ENCODE data around the gene KLHL7. TPM values are rescaled to one million over a fixed set of nuclear protein-coding genes. Genes with fewer than 3 reads are reported as not detected.

Gene KLHL7
- polyA plus RNA-seq, 2 of the 4 experiments (the other 2 are of a cell fraction), result 23.3 to 45.4 TPM

DNA sequence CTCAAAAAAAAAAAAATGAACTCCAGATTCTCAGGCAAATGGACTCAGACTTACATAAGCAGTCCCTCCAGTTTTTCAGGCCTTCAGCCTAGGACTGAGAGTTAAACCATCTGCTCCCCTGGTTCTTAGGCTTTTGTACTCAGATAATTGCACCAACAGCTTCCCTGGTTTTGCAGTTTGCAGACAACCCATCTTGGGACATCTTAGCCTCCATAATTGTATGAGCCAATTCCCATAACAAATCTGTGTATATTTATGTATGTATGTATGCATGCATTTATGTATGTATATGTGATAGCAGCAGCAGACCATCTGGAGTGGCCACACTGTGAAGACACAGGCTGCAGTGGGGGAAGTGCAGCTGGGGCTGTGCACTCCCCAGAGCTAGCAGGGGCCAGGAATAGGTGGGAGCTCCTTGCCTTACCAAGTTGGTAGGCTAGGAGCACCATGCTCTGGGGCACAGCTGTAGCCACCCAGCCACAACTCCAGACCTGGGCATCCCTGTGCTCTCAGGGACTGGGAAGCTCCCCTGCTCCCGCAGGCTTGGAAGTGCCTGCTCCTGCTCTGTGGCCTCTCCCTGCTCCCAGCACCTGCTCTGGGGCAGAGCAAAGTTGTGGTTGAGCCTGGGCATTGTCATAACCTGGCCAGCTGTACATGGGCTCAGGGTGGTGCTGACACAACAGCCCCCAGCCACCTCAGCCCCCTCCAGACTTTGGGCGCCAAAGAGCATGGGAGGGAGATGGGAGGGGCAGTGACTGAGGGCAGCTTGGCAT, 8.9 kb upstream of the KLHL7 start:
- Histone ChIP-seq H3K27ac (no peak overlapping the region), H3K9me3 (peaks cover 15% of the 10 kb centered on the region), H3K4me2 (no peak overlapping the region), H3K4me3 (no peak overlapping the region), H3K4me1 (no peaks in the 10 kb centered on the region)
- CTCF ChIA-PET, result interaction anchor here (2.0 to 3.5 kb wide), 3 partner anchors 10 to 41 kb away, joined by 6 to 23 read pairs (median 6); no protein-coding TSS in a partner anchor
- TF ChIP-seq BHLHE40 (IDR thresholded peaks at IDR 0.05; ENCODE audit: low read depth, low read length) (no peak), TFCP2L1 (CRISPR knock-in tag; IDR thresholded peaks at IDR 0.05) (no peak), RCOR1 (IDR thresholded peaks at IDR 0.05; ENCODE audit: low read depth, low read length) (no peak), KDM5A (IDR thresholded peaks at IDR 0.05) (no peak), PHF8 (IDR thresholded peaks at IDR 0.05; ENCODE audit: borderline replicate concordance, low read depth) (no peak), CBX8 (IDR thresholded peaks at IDR 0.05) (no peak), USF2 (IDR thresholded peaks at IDR 0.05) (no peak), ESRRA (IDR thresholded peaks at IDR 0.05; ENCODE audit: borderline replicate concordance, low read length) (no peak), HOXB13 (CRISPR knock-in tag; IDR thresholded peaks at IDR 0.05; ENCODE audit: low read depth) (no peak), NFE2L2 (conservative IDR thresholded peaks at IDR 0.05; ENCODE audit: low read length) (no peak), RAD21 (conservative IDR thresholded peaks at IDR 0.05 in 1 of 2, IDR thresholded peaks at IDR 0.05 in 1 of 2) (no peak), FOXS1 (CRISPR knock-in tag; IDR thresholded peaks at IDR 0.05) (no peak)
- TF ChIP-seq, protein P1, sequence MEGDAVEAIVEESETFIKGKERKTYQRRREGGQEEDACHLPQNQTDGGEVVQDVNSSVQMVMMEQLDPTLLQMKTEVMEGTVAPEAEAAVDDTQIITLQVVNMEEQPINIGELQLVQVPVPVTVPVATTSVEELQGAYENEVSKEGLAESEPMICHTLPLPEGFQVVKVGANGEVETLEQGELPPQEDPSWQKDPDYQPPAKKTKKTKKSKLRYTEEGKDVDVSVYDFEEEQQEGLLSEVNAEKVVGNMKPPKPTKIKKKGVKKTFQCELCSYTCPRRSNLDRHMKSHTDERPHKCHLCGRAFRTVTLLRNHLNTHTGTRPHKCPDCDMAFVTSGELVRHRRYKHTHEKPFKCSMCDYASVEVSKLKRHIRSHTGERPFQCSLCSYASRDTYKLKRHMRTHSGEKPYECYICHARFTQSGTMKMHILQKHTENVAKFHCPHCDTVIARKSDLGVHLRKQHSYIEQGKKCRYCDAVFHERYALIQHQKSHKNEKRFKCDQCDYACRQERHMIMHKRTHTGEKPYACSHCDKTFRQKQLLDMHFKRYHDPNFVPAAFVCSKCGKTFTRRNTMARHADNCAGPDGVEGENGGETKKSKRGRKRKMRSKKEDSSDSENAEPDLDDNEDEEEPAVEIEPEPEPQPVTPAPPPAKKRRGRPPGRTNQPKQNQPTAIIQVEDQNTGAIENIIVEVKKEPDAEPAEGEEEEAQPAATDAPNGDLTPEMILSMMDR (IDR thresholded peaks at IDR 0.05), result no peak
- WGBS (ENCODE audit: missing lambda C conversion rate), result 80% methylated on average over 2 of the region's 2 CpGs
- POLR2A ChIA-PET, result interaction anchor here (1.2 kb wide), 1 partner anchor 9 kb away, joined by 3 read pairs; no protein-coding TSS in a partner anchor
- DNase-seq (ENCODE audit: low read depth in 1 of 2, low spot score in 1 of 2), result no peak
- FAIRE-seq, result no peak
- no peak for ATAC-seq

GRCh38 chr7:23098029-23098428, 7.6 kb upstream of the KLHL7 start:
- no peak for DNase-seq (ENCODE audit: low read depth in 1 of 2, low spot score in 1 of 2)
- TF ChIP-seq HES2 (IDR thresholded peaks at IDR 0.05) (no peak), REST (IDR thresholded peaks at IDR 0.05) (no peak)
- no peak for FAIRE-seq
- Histone ChIP-seq H3K4me1 (no peaks in the 10 kb centered on the region), H3K4me3 (no peak overlapping the region), H3K4me2 (no peak overlapping the region), H3K9me3 (peaks cover 15% of the 10 kb centered on the region), H3K27ac (no peak overlapping the region)
- 63% methylated on average over 8 of the region's 9 CpGs for WGBS (ENCODE audit: missing lambda C conversion rate)
- ChIA-PET POLR2A (no interaction called here), CTCF (interaction anchor here (0.8 to 3.5 kb wide), 4 partner anchors 12 to 87 kb away, joined by 3 to 23 read pairs (median 5); no protein-coding TSS in a partner anchor)
- no peak for ATAC-seq
